Stimulated activated CD8-positive, alpha-beta memory T cell treated with anti-CD3 and anti-CD28 coated beads, Interleukin-4, amount 100 ng/mL, for 1 hour (primary cell): ENCODE data around the gene SPTY2D1.
"Not testable (repeated sequence)": the region's sequence is repeated elsewhere in the genome, so short reads cannot be mapped to it uniquely, and the experiment has no call there.

Source experiments
- DNase-seq, 2 donors: peaks; one replicate each; pipeline ENCODE4 v3.0.0-alpha.2; 2020; ENCODE audit warnings: low read depth in 2 of 2, low spot score in 1 of 2

The SPTY2D1 gene

GRCh38 chr11:18618342-18619025, 15.7 kb downstream of the SPTY2D1 start:
- DNase-seq: no peak

GRCh38 chr11:18617688-18618341, 16.3 kb downstream of the SPTY2D1 start:
- peak in 1 of 2 donors; percentile 21 for DNase-seq

- DNase-seq: no peak
Observed at GRCh38 chr11:18615628-18616392, 18.3 kb downstream of the SPTY2D1 start.

GRCh38 chr11:18614667-18615066, 19.5 kb downstream of the SPTY2D1 start:
- DNase-seq: no peak

- no peak for DNase-seq
Observed at GRCh38 chr11:18612394-18612793, 21.7 kb downstream of the SPTY2D1 start.

- DNase-seq: no peak
Observed at GRCh38 chr11:18611196-18611595, 22.9 kb downstream of the SPTY2D1 start.

GRCh38 chr11:18608376-18608775, 25.8 kb downstream of the SPTY2D1 start:
- DNase-seq: no peak

GRCh38 chr11:18600915-18601569, 33.1 kb downstream of the SPTY2D1 start:
- no peak for DNase-seq

- DNase-seq: no peak
Observed at GRCh38 chr11:18599739-18600230, 34.4 kb downstream of the SPTY2D1 start, which contains the start of gene MISFA. Gene MISFA (plus strand): TSS chr11:18599789. CDS start chr11:18599929, 140 bp downstream.

GRCh38 chr11:18594999-18595749, 39.0 kb downstream of the SPTY2D1 start:
- DNase-seq: no peak

- not testable (repeated sequence) for DNase-seq
Observed at GRCh38 chr11:18594088-18594487, 40.1 kb downstream of the SPTY2D1 start.

GRCh38 chr11:18590571-18590970, 43.6 kb downstream of the SPTY2D1 start:
- DNase-seq: no peak

- DNase-seq: peak; percentile 35
Observed at GRCh38 chr11:18588297-18589252, 45.6 kb downstream of the SPTY2D1 start, which contains the start of gene UEVLD. Gene UEVLD (minus strand): TSS chr11:18588734. CDS start chr11:18588654, 80 bp downstream.

GRCh38 chr11:18581825-18582224, 52.3 kb downstream of the SPTY2D1 start:
- DNase-seq: no peak

- no peak for DNase-seq
Observed at GRCh38 chr11:18580113-18580766, 53.9 kb downstream of the SPTY2D1 start.

- DNase-seq: no peak
Observed at GRCh38 chr11:18578975-18579598, 55.1 kb downstream of the SPTY2D1 start.

- DNase-seq: no peak
Observed at GRCh38 chr11:18575361-18575760, 58.8 kb downstream of the SPTY2D1 start.

- no peak for DNase-seq
Observed at GRCh38 chr11:18567081-18567480, 67.1 kb downstream of the SPTY2D1 start.
